SW480 (cell line): ENCODE measurements around the gene BCL2.

Source experiments
- DNase-seq: peaks from one replicate; pipeline ENCODE4 v3.0.0-alpha.2; 2016; ENCODE audit warnings: low spot score

Gene BCL2

GRCh38 chr18:63155910-63156773 lies 163.4 kb downstream of the BCL2 start:
- peak; percentile 6 for DNase-seq

GRCh38 chr18:63155169-63155852 lies 164.3 kb downstream of the BCL2 start:
- DNase-seq: peak; percentile 71

DNA sequence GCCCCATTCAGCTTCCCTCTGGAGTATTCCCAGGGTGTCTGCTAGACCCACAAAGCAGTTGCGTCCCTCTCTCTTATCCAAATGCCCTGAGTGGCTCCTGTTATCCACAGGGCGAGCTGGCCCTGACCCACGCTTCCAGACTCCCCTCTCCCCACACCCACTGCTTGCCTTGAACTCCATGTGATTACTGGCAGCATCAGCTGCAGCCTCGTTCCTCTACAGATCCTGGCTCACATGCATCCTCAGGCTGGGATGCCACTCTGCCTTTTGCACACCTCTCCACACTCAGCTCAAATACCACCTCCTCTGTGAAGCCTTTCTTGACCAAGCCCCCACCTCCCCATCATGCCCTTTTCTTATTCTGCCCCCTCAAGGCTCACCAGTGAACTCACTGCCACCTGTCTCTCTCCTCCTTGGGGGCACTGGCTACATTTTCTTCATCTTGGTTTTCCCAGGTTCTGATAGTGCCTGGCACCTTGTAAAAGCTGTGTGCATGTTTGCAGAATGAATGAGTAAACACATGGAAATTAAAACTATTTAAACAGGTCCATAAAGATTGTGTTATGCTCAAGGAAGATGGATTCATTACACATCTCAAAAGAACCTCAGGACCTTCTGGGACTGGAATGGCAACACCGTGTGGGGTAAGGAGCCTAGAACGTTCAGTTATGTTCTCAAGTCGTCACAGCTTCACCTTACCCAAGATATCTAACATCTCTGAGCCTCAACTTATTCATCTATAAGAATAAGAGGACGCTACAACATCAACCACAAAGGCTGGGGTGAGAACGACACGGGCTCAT lies 165.0 kb downstream of the BCL2 start:
- DNase-seq: no peak

DNA sequence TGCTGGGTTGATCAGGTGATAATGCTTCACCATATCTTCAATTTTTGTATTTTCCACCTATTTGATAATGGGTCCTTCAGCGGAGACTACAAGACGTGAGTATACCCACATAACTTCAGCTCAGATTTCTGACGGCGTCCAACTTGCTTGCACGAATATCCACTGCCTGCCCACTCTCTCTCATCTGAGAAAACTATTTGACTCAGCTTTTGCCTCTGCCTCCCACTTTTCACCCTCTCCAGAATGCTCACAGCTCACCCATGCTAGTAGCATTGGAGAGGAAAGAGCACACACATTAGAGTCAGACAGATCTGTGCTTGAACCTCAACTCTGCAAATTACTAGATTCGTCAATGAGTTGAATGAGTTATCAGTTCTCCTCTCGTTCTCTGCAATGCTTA lies 166.8 kb downstream of the BCL2 start:
- DNase-seq: no peak

GRCh38 chr18:63152096-63152495 lies 167.5 kb downstream of the BCL2 start:
- DNase-seq: no peak

GRCh38 chr18:63151539-63151938 lies 168.0 kb downstream of the BCL2 start:
- DNase-seq: no peak

GRCh38 chr18:63150942-63151421 lies 168.6 kb downstream of the BCL2 start:
- DNase-seq: no peak

DNA sequence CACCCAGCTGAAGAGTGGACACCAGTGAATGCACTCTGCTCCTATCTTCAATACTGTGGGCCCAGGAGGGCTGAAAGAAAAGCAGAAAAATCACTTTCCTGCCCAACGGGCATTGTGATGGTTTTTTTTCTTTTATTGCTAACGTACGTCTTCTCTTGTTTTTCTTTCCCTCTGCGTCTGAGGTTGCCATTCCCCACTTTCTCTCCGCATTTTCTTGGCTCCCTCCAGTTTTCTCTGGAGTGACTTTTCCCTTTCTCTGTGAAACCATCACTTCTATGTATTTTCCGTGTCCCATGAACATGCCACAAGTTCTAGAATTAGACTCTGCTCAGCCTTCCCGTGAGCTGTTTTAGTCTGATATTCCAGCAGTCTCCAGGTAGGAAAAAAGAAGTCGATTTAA lies 169.2 kb downstream of the BCL2 start:
- no peak for DNase-seq

DNA sequence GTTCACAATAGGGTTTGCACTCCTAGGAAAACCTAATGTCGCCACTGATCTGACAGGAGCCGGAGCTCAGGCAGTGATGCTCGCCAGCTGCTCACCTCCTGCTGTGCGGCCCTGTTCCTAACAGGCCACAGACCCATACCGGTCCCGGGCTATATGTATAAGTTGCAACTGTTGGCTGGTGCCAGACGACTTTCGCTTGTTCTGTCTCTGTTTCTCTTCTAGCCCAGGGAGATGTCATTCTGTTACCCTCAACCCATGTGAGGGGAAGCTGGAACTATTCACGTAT lies 170.3 kb downstream of the BCL2 start:
- DNase-seq: no peak

- no peak for DNase-seq
These were observed 170.9 kb downstream of the BCL2 start for GRCh38 chr18:63148449-63149301.

- no peak for DNase-seq
These were observed 171.6 kb downstream of the BCL2 start for GRCh38 chr18:63147973-63148372.

DNA sequence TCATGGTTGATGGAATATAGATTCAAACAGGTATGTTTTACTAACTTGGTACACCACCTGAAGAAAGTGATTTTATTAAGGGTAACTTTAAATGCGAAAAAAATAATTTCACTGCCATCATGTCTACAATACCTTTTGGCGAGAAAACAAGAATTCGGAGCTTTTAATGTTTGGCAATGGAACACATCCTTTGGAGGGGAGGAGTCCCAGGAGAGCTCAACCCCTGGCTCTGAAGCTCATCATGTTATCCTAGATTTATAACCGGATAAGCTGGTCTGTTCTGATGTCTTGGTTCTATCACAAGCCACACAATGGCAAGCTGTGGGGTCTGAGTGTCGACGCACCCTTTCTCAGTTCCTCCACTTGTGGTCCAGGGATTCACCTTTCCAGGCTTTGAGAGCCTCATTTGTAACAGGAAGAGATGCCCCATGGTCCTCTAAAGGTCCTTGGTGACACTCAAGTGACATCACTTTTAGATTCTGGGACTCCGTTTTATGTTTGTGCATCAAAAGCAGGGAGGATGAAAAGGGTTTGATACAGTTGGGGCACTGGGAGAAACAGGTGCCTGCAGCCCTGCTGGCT lies 172.7 kb downstream of the BCL2 start:
- DNase-seq: no peak

GRCh38 chr18:63145851-63146555 lies 173.6 kb downstream of the BCL2 start:
- no peak for DNase-seq

DNA sequence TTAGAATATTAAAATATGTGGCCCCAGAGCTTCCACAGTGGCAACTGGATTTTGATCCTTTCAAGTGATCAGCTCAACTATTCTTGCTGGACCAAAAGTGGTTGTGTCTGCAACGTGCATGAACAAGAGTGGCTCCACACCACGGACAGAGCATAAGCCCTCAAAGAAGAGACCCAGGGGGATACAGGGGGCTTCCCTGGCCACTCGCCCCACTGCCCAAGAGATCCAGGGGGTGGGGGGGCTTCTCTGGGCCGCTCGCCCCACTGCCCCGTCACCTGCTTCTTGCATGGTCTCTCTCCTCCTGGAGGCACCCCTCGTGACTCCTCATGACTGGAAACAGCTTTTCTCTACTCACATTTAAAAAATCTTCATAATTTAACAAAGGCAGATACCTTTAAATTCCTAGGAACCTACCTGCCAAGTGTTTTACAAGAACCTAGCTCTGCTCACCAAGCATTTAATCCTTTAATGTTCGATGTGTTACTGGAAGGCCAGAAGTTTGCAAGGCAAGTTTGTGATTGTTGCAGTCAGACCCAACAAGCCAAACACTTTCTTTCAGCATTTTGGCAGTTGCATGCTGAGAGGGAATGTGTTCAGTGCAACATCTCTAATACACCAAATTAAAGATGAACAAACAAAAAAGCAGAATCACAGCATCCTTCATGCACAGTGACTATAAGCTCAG lies 174.3 kb downstream of the BCL2 start:
- DNase-seq: no peak

- no peak for DNase-seq
These were observed 174.8 kb downstream of the BCL2 start for GRCh38 chr18:63144748-63145147.

GRCh38 chr18:63143330-63143771 lies 176.2 kb downstream of the BCL2 start:
- DNase-seq: no peak

DNA sequence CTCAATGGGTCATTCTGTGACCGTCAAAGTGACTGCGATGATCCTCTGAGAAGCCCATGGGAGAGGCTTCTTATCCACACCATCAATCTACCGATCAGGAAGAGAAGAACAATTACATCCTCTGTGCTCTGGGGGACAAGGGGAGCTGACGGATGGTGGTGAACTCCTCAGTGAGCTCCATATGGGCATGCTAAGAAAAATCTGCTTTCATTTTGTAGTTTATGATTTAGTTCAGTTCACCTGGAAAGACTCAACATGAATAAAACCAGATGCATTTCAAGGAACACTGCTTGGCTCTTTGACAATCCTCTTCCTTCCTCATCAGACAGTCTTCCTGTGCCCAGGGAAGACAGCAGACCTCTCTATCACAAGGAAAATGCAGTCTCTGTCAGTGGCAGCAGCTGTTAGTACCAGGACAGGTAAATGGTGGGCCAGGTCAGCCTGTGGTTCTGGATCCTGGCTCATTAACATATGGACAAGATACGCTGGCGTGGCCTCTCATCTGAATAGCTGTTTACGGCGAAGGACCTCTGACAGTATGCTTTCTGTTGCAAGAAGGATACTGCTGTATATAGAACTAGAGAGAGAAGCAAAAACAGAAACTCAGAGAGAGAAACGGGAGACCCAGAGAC lies 176.9 kb downstream of the BCL2 start:
- DNase-seq: no peak

GRCh38 chr18:63141778-63142176 lies 177.8 kb downstream of the BCL2 start:
- DNase-seq: no peak

- DNase-seq: no peak
These were observed 178.4 kb downstream of the BCL2 start for GRCh38 chr18:63140997-63141777.
